ENCODE results near the gene AMFR.

GRCh38 chr16:56400458-56400857 is 24.9 kb downstream of the AMFR start:
- TF ChIP-seq EP300 (IDR thresholded peaks at IDR 0.05) (no peak), POLR2AphosphoS5 (IDR thresholded peaks at IDR 0.05) (no peak), CTCF (IDR thresholded peaks at IDR 0.05) (no peak), POLR2A (IDR thresholded peaks at IDR 0.05) (no peak)

All from stomach (tissue), 4 donors.